Muscle layer of colon (tissue), 2 donors: ENCODE results near the gene CKM.

Experiments
- H3K27ac ChIP-seq: one replicate; pipeline ENCODE4 v1.7.0; 2013; ENCODE audit warnings: low read depth, mild to moderate bottlenecking, low read length, moderate library complexity
- H3K27me3 ChIP-seq, 2 donors: one replicate each; pipeline ENCODE4 v1.7.0; 2013; ENCODE audit warnings: low read length in 2 of 2, mild to moderate bottlenecking in 2 of 2; ENCODE audit not compliant: insufficient read depth in 2 of 2, control insufficient read depth in 1 of 2
- H3K36me3 ChIP-seq: one replicate; pipeline ENCODE4 v1.7.0; 2013; ENCODE audit warnings: mild to moderate bottlenecking, low read length; ENCODE audit not compliant: insufficient read depth
- H3K4me1 ChIP-seq: one replicate; pipeline ENCODE4 v1.7.0; 2013; ENCODE audit warnings: mild to moderate bottlenecking, low read length; ENCODE audit not compliant: insufficient read depth
- H3K4me3 ChIP-seq, 2 donors: one replicate each; pipeline ENCODE4 v1.7.0; 2013; ENCODE audit warnings: low read length in 2 of 2, low read depth in 1 of 2, mild to moderate bottlenecking in 1 of 2, moderate library complexity in 1 of 2
- H3K9ac ChIP-seq: one replicate; pipeline ENCODE4 v1.7.0; 2013; ENCODE audit warnings: low read length
- H3K9me3 ChIP-seq: one replicate; pipeline ENCODE4 v1.7.0; 2013; ENCODE audit warnings: mild to moderate bottlenecking, low read length
- donor health status: abdominal sarcoma.
- donor health status: Adenocarcinoma of cecum.

The CKM gene

GRCh38 chr19:45355910-45356309 lies 33.2 kb upstream of the CKM start:
- no peak overlapping the region for H3K4me3 ChIP-seq
- H3K9ac ChIP-seq, result no peak overlapping the region
- H3K36me3 ChIP-seq, result peaks cover 4% of the 10 kb centered on the region
- no peak overlapping the region for H3K27ac ChIP-seq
- no peaks in the 10 kb centered on the region for H3K4me1 ChIP-seq
- no peaks in the 10 kb centered on the region for H3K9me3 ChIP-seq
- H3K27me3 ChIP-seq, result no peaks in the 10 kb centered on the region

GRCh38 chr19:45355402-45355801 lies 32.7 kb upstream of the CKM start:
- Histone ChIP-seq H3K4me3 (no peak overlapping the region), H3K27me3 (no peaks in the 10 kb centered on the region), H3K9me3 (no peaks in the 10 kb centered on the region), H3K36me3 (peaks cover 4% of the 10 kb centered on the region), H3K4me1 (no peaks in the 10 kb centered on the region), H3K9ac (no peak overlapping the region), H3K27ac (no peak overlapping the region)

- Histone ChIP-seq H3K4me3 (no peak overlapping the region), H3K27me3 (no peaks in the 10 kb centered on the region), H3K9me3 (no peaks in the 10 kb centered on the region), H3K36me3 (peaks cover 4% of the 10 kb centered on the region), H3K27ac (no peak overlapping the region), H3K9ac (no peak overlapping the region), H3K4me1 (no peaks in the 10 kb centered on the region)
These were observed 31.7 kb upstream of the CKM start for GRCh38 chr19:45354241-45354842.

GRCh38 chr19:45352914-45353796 lies 30.5 kb upstream of the CKM start:
- Histone ChIP-seq H3K4me3 (no peak overlapping the region), H3K27me3 (no peaks in the 10 kb centered on the region), H3K4me1 (no peaks in the 10 kb centered on the region), H3K9ac (no peak overlapping the region), H3K9me3 (no peaks in the 10 kb centered on the region), H3K27ac (no peak overlapping the region), H3K36me3 (no peaks in the 10 kb centered on the region)

DNA sequence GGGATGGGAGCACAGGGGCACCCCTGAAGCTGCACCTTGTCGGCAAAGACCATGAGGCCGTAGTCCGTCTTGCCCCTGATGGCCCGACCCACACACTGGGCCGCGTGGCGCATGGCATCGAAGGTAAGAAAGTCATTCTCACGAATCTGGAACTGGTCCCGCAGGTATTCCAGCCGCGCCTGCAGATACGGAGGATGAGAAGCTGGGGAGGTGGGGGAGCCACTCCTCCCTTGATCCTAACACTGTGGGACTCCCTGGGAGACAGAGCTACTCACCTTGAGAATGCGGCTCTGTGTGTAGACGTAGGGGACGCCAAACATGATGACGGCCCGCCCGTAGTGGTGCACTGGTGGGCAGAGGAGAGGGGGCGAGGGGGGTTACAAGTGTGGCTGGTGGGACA lies 29.8 kb upstream of the CKM start:
- Histone ChIP-seq H3K36me3 (no peaks in the 10 kb centered on the region), H3K9me3 (no peaks in the 10 kb centered on the region), H3K27me3 (peaks cover 0 to 4% of the 10 kb centered on the region in 2 donors), H3K27ac (no peak overlapping the region), H3K4me1 (no peaks in the 10 kb centered on the region), H3K4me3 (no peak overlapping the region), H3K9ac (no peak overlapping the region)

DNA sequence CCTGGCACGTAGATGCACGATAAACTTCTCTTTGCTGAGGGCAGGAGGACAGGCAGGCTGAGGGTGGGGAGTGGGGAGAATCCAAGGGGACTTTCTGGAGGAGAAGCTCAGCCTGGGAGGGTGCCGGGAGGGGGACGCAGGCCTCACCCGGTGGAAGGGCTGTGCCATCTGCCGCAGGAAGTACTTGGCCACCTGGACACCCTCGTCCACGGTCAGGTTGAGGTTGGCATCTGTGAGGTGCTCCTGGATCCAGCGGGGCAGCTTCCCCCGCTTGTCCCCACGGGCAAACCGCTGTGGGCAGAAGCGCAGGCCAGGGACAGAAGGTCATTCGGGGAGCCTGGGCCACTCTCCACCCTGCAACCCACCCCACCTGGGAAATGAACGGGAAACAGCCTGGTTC lies 29.4 kb upstream of the CKM start:
- Histone ChIP-seq H3K4me3 (no peak overlapping the region), H3K9me3 (no peaks in the 10 kb centered on the region), H3K27me3 (peaks cover 0 to 8% of the 10 kb centered on the region in 2 donors), H3K9ac (no peak overlapping the region), H3K4me1 (no peaks in the 10 kb centered on the region), H3K27ac (no peak overlapping the region), H3K36me3 (no peaks in the 10 kb centered on the region)

- H3K27me3 ChIP-seq, result peaks cover 4 to 14% of the 10 kb centered on the region in 2 donors
- H3K4me3 ChIP-seq, result no peak overlapping the region
- H3K4me1 ChIP-seq, result no peaks in the 10 kb centered on the region
- no peak overlapping the region for H3K9ac ChIP-seq
- no peak overlapping the region for H3K27ac ChIP-seq
- no peaks in the 10 kb centered on the region for H3K9me3 ChIP-seq
- H3K36me3 ChIP-seq, result no peaks in the 10 kb centered on the region
These were observed 28.8 kb upstream of the CKM start for GRCh38 chr19:45351401-45351952.

DNA sequence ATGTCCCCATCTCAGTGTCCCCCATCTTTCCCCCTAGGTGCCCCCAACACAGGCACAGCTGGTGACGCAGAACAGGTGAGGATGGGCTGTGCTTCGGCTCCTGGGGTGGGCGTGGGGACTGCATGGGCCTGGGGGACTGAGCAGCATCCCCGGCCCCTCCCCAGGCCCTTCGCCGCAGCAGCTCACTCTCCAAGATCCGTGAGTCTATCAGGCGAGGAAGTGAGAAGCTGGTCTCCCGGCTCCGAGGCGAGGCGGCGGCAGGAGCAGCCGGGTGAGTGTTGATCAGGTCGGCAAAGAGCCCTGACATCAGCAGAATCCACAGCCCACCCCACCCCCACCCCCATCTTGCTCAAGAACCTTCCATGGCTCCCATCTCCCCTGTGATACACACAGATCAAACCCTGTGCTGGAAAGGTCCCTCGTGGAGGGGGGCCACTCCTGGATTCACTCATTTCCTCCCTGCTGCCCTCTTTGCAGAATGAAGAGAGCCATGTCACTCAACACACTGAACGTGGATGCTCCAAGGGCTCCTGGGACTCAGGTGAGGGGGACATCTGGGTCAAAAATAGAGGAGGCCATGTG lies 27.9 kb upstream of the CKM start:
- Histone ChIP-seq H3K4me1 (no peaks in the 10 kb centered on the region), H3K27ac (no peak overlapping the region), H3K27me3 (peaks cover 4 to 22% of the 10 kb centered on the region in 2 donors), H3K9me3 (no peaks in the 10 kb centered on the region), H3K9ac (no peak overlapping the region), H3K36me3 (no peaks in the 10 kb centered on the region), H3K4me3 (no peak overlapping the region)

DNA sequence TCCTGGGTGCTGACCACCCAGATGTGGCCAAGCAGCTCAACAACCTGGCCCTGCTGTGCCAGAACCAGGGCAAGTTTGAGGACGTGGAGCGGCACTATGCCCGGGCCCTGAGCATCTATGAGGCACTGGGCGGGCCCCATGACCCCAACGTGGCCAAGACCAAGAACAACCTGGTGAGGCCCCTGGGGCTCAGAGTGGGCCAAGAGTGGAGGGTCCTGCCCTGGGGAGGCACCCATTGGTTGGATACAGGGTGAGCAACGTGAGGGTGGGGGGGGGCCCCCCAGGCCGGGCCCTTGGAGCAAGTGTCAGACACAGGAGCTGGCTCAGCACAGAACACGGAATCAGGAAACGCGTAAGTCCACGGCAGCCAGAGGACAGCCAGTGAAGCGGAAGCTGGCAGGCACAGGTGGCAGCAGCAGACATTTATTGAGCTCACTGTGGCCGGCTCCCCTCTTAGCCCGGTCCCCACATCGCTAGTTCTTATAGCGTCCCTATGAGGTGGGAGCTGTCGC lies 26.8 kb upstream of the CKM start:
- Histone ChIP-seq H3K4me1 (no peaks in the 10 kb centered on the region), H3K27ac (no peak overlapping the region), H3K36me3 (no peaks in the 10 kb centered on the region), H3K9me3 (no peaks in the 10 kb centered on the region), H3K4me3 (no peak overlapping the region), H3K9ac (no peak overlapping the region), H3K27me3 (peaks cover 4 to 27% of the 10 kb centered on the region in 2 donors)

GRCh38 chr19:45349126-45349415 lies 26.4 kb upstream of the CKM start:
- H3K4me1 ChIP-seq, result no peaks in the 10 kb centered on the region

DNA sequence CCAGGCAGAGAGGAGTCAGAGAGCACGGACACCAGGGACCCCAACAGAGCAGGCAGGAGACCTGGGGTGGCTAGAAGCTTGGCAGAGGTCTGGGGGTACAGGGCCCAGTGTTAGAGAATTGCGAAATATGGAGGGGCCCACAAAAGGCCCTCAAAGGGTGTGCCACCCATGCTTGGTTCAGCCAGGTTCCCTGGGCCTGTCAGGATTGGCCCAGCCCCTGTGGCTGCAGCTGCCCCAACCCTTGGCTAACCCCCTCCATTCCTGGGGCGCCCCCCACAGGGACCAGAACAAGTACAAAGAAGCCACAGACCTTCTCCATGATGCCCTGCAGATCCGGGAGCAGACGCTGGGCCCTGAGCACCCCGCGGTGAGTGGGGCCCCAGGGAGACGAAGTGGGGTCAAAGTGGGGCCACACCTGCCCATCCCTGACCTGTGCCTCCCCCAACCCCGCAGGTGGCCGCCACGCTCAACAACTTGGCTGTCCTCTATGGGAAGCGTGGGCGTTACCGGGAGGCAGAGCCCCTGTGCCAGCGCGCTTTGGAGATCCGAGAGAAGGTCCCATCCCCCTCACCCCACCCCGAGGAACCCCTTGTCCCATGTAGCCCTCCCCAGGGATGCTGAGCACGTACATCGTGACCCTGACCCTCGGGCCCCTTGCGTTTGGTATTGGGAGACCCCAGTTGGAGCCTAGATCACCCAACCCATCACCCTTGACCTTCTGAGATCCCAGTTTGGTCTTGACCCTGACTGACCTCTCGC lies 25.9 kb upstream of the CKM start:
- no peaks in the 10 kb centered on the region for H3K4me1 ChIP-seq
- no peak overlapping the region for H3K9ac ChIP-seq
- H3K4me3 ChIP-seq, result no peak overlapping the region
- H3K36me3 ChIP-seq, result no peaks in the 10 kb centered on the region
- no peaks in the 10 kb centered on the region for H3K9me3 ChIP-seq
- H3K27ac ChIP-seq, result no peak overlapping the region
- peaks cover 4 to 27% of the 10 kb centered on the region in 2 donors for H3K27me3 ChIP-seq

More at GRCh38 chr19:45349126-45349415, 26.4 kb upstream of the CKM start:
- Histone ChIP-seq H3K9me3 (no peaks in the 10 kb centered on the region), H3K4me3 (no peak overlapping the region), H3K27me3 (peaks cover 4 to 27% of the 10 kb centered on the region in 2 donors), H3K36me3 (no peaks in the 10 kb centered on the region), H3K27ac (no peak overlapping the region), H3K9ac (no peak overlapping the region)
